Fibroblast of gingiva (primary cell): ENCODE data around the gene SUCLG2.
"Not testable (repeated sequence)": the region's sequence is repeated elsewhere in the genome, so short reads cannot be mapped to it uniquely, and the experiment has no call there.

ENCODE experiments used
- DNase-seq: peaks from one replicate; pipeline ENCODE4 v3.0.0-alpha.2; 2011; ENCODE audit warnings: low read depth

The SUCLG2 gene

DNA sequence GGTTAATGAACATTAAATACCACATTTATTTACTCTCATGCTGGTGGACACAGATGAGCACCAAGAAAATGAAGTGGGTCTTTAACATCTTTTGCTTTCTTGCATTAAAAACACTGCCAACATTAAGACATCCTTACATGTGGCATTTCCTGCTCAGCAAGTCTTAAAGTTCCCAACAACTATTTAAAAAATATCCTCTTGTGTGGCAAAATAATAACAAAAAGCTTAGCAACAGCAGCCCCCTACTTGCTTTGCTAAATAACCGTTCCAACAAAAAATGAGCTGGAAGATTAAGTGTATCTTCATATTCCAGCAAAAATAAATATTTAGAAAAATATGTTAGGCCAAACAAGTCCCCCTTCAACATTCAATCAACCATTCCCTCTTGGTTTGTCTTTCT, 93.1 kb downstream of the SUCLG2 start:
- DNase-seq, result no peak

DNA sequence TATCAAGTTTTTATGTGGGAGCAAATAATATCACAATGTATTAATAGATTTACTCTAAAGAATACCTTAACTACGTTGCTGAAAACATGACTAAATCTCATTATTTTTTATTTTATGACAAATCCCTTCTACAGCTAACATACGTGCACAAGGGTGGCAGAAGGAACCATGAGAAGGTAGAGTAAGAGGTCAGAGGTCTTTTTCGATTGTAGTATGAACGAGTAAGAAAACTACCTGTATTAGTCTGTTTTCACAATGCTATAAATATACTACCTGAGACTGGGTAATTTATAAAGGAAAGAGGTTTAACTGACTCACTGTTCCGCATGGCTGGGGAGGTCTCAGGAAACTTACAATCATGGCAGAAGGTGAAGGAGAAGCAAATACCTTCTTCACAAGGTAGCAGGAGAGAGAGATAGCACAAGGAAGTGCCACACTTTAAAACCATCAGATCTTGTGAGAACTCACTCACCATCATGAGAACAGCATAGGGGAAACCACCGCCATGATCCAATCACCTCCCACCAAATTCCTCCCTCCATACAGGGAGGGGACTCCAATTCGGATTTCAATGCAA, 95.3 kb downstream of the SUCLG2 start:
- DNase-seq, result no peak

GRCh38 chr3:67558426-67558825, 96.0 kb downstream of the SUCLG2 start:
- peak; percentile 82 for DNase-seq

GRCh38 chr3:67557848-67558355, 96.5 kb downstream of the SUCLG2 start:
- no peak for DNase-seq

DNA sequence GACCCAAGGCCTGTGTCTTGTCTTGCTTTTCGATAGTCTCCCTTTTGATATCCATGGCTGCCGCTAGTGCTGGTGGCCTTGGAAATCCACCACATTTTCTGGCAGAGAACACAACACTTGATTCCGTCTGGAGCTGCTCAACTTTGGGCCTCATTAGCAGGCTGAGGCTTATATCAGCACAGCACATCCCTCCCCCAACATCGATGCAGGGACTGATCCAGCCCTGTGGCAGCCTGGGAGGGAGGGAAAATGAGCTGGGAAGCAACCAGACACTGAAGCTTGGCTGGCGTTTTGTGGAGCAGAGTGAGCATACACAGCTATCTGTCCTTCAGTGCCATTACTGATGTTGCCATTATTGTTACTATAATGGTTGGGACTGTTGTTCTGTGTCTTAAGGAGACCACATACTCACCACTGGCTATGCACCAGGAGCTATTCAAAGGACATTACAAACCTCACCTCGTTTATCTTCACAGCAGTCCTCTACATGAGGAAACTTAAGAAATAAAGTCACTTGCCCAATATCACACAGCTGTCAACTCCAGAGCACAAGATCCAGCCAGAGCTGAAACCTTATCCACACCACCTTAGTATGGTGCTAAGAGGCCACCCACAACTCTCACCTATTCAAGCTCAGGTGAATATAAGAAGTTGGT, 102.9 kb downstream of the SUCLG2 start:
- DNase-seq, result no peak

DNA sequence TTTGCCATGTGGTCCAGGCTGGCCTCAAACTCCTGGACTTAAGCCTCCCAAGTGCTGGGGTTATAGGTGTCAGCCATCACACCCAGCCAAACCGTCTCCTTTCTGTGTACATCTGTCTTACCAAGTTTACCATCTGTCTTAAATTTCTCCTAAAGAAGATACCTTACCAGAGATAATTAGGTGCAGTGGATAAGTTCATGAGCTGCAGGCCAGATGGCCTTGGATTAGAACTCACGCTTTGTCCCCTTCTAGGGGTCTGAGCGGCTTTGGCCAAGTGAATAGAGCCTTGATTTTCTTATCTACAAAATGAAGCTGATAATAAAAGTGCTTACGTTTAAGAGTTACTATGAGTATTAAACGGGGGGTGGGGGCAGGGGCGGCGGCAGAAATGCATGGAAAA, 103.9 kb downstream of the SUCLG2 start:
- DNase-seq, result no peak

DNA sequence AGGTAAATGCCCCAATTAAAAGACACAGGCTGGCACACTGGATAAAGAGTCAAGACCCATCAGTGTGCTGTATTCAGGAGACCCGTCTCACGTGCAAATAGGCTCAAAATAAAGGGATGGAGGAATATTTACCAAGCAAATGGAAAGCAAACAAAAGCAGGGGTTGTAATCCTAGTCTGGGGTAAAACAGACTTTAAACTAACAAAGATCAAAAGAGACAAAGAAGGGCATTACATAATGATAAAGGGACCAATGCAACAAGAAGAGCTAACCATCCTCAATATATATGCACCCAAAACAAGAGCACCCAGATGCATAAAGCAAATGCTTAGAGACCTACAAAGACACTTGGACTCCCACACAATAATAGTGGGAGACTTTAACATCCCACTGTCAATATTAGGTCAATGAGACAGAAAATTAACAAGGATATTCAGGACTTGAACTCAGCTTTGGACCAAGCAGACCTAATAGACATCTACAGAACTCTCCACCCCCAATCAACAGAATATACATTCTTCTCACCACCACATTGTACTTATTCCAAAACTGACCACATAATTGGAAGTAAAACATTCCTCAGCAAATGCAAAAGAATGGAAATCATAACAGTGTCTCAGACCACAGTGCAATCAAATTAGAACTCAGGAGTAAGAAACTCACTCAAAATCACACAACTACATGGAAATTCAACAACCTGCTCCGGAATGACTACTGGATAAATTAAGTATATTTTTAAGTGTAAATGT, 111.7 kb downstream of the SUCLG2 start:
- not testable (repeated sequence) for DNase-seq

GRCh38 chr3:67540198-67540894, 114.1 kb downstream of the SUCLG2 start:
- DNase-seq, result no peak

- not testable (repeated sequence) for DNase-seq
These were observed 117.2 kb downstream of the SUCLG2 start for GRCh38 chr3:67537203-67537602.

- DNase-seq, result no peak
These were observed 119.4 kb downstream of the SUCLG2 start for GRCh38 chr3:67535006-67535405.

DNA sequence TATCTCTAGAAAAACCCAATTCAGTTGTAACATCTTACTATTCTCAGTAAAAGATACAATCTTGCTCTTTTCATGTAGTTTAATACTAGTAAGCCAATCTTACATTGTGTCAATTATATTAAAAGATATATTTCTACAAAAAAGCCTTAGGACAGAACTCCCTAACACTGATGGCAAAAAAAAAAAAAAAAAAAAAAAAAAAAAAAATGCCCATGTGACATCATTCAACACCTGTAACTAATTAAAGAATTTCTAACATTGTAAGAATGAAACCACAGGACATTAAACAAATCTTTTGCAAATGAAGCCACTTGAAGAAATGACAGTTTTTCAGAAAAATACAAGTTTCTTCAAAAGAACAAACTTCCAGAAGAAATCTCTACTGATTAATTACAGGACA, 119.8 kb downstream of the SUCLG2 start:
- DNase-seq, result no peak

DNA sequence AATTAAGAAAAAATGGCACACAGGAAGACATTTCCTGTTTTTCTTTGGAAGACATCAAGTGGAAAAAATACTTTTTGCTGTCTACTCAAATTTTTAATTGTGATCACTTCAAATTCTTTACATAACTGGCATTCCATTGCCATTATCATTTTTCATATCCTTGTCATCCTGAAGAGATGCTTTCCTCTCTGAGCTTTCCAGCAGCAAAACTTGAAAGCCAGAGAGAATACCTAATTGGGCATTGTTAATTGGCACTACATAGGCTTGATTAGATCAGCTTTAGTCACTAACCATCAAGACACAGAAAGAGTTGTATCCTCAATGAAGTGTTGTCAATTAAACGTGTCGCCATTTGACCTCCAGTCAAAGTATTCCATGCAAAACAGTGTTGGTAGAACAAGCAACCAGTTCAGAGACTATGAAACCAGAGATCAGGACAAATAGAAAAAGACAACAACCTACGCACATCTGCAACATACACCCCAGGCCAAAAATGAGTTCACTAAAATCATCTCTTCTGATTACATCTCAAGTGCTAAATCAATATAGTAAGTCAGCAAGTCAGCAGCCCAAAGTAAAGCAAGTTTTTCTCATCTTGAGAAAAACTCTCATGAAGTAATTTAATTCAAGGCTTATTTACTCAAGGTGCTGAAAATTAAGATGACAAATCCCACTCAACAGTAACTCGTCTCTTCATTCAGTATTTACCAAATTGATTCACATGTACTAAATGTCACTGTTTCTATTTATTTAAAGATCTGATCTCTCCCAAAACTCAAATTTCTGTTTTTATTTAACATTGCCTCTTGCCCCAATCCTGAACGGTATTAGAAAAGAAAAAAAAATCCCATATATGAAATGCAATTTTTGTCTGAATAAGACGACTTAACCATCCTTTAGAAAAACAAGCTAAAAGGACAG, 123.0 kb downstream of the SUCLG2 start:
- peak; percentile 41 for DNase-seq

DNA sequence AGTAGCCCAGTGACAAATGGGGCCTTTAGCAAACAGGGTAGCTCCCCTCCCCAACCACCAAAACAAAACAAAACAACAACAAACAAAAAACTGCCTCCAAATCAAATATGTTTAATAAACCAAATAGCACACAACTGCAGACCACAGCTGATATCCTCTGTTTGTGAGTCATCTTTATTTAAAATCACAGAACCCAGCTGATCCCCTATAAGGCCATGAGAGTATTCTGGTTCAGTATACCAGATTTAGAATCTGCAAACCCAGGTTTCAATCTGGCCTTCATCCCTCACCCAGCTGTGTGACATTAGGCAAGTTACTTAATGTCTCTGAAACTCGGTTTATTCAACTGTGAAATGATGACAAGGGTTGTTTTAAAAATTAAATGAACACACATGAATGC, 124.5 kb downstream of the SUCLG2 start:
- DNase-seq, result no peak

- DNase-seq, result peak; percentile 21
These were observed 125.1 kb downstream of the SUCLG2 start for GRCh38 chr3:67529337-67529736.

- DNase-seq, result peak; percentile 94
These were observed 128.2 kb downstream of the SUCLG2 start for GRCh38 chr3:67526246-67526645.

GRCh38 chr3:67524046-67524445, 130.4 kb downstream of the SUCLG2 start:
- no peak for DNase-seq

- no peak for DNase-seq
These were observed 132.3 kb downstream of the SUCLG2 start for GRCh38 chr3:67522081-67522480.

GRCh38 chr3:67521053-67521646, 133.3 kb downstream of the SUCLG2 start:
- DNase-seq, result no peak

- no peak for DNase-seq
These were observed 136.2 kb downstream of the SUCLG2 start for GRCh38 chr3:67518236-67518635.

GRCh38 chr3:67517781-67518180, 136.6 kb downstream of the SUCLG2 start:
- DNase-seq, result peak; percentile 17

DNA sequence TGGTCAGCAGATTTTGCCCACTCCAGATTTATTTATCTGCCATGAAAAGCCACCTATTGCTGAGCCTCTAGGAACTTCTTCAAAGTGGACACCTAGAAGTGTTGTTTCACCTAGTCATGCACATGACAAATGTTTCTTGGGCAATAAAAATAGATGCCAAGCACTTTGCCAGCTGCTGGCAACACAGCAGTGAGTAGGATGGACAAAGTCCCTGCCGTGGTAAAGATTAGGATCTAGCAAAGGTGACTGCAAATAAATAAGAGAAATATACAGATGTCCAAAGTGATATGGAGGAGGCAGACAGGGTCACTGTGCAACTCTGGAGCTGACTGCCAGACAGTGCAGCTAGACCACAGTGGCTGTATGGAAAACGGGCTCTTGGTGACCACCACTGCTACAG, 137.9 kb downstream of the SUCLG2 start:
- no peak for DNase-seq
